Measurements from ENCODE around the gene PAGR1.
"Not testable (repeated sequence)": the region's sequence is repeated elsewhere in the genome, so short reads cannot be mapped to it uniquely, and the experiment has no call there.

Gene PAGR1

GRCh38 chr16:29793153-29793552 lies 22.8 kb upstream of the PAGR1 start:
- not testable (repeated sequence) for DNase-seq

- DNase-seq, result no peak
Observed at GRCh38 chr16:29794231-29794710, 21.7 kb upstream of the PAGR1 start.

GRCh38 chr16:29802416-29802935 lies 13.5 kb upstream of the PAGR1 start:
- no peak for DNase-seq

- DNase-seq, result no peak
Observed at GRCh38 chr16:29804020-29804419, 11.9 kb upstream of the PAGR1 start.

DNA sequence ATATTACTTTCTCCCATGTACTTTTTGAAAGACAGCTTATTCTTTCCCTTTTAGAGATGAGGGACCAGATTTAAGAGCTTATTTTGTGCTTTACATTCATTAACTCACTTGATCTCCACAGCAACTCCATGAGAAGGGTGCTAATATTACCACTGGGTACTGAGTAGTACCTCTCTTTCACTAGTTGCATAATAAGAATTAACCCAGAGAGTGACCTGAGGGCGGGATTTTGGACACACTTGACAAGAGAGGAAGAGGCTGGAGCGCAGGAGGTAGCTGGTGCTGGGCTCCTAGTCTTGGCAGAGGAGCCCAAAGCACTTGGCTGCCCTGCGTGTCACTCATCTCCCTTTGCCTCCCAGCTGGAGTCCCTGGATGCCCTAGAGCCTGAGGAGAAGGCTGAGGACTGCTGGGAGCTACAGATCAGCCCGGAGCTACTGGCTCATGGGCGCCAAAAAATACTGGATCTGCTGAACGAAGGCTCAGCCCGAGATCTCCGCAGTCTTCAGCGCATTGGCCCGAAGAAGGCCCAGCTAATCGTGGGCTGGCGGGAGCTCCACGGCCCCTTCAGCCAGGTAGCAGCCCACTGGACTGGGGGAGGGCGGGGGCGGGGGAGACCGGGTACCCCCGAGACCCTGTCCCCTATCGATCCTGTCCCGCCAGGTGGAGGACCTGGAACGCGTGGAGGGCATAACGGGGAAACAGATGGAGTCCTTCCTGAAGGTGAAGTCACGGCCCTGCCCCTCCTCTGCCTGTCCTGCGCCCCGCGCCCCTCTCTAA lies 11.3 kb upstream of the PAGR1 start:
- DNase-seq, result no peak

DNA sequence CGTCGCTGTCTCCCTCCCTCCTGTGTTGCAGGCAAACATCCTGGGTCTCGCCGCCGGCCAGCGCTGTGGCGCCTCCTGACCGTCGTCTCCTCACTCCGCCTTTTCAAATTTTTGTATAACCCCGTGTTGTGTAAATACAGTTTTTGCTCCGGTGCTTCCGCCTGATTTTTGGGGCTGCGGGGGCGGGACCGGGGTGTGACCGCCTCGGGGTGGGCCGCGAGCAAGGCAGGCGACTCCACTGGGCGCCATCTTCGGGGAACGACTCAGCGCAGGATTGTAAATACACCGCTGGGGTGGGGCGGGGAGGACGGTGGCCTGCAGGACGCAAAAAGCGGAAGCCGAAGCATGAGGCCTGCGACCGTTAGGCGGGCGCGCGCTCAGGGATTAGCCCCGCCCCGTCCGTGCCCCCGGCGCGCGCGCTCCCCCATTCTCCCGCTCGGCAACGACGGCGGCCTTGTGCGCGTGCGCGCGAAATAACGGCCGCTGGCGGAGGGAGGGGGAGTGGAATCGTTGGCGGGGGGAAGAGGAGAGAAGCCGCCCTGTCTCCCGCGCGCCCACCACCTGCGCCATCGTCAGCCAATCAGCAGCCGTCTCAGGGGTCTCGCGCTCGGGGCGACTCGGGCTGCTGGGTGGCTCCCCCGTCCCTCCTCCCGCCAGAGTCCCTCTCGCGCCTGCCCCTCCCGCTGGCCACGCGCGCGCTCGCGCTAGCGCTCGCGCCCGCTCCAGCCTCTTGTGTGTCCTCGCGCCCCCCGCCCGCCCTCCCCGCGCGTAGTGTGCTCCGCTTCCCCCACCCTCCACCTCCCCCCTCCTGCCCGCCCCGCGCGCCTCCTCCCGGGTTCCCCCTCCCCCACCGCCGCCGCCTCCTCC lies 10.5 kb upstream of the PAGR1 start:
- DNase-seq, result peak; percentile 97

DNA sequence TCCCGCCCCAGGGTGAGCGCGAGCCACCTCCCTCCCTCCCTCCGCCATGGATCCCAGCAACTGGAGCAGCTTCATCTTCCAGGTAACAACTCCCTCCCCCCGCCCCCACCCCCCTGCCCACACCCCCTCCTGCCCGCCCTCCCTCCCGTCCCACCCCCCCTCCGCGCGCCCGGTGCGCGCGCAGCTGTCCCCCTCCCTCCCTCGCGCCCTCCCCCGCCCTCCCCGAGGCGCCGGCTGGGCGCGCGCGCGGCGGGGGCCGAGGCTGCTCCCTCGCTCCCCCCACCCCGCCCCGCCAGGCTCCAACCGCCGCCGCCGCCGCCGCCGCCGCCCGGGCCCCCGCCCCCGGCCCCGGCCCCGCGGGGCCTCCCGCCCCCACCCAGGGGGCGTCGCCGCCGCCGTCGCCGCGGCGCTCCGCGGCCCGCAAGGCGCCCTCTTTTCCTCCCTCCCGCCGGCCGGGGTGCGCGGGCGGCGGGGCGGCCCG lies 9.8 kb upstream of the PAGR1 start, which contains the start of gene MAZ:
MAZ (plus strand) TSS at position 431 of the 481 bp plus-strand sequence. CDS start 173 bp downstream, outside the sequence.
- peak; percentile 94 for DNase-seq

- DNase-seq, result peak; percentile 53
Observed at GRCh38 chr16:29806641-29807425, 9.1 kb upstream of the PAGR1 start.

DNA sequence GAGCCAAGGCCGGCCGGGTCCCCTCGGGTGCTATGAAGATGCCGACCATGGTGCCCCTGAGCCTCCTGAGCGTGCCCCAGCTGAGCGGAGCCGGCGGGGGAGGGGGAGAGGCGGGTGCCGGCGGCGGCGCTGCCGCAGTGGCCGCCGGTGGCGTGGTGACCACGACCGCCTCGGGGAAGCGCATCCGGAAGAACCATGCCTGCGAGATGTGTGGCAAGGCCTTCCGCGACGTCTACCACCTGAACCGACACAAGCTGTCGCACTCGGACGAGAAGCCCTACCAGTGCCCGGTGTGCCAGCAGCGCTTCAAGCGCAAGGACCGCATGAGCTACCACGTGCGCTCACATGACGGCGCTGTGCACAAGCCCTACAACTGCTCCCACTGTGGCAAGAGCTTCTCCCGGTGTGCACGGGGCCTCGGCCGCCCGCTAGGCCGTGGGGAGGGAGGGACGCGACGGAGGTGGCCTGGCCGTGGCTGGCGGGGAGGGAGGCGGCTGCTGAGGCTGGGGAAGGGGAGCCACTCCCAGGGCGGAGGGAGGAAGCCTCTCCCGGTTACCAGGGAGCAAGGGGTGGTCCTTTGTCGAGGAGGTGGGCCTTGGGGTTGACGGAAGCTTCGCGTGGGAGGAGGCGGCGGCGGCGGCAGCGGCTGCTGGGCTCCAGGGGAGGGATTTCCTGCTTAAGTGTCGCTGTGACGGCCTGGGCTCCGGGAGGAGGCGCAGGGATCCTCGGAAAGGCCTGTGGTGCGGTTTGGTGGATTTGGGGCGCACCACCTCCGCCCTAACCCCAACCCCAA lies 8.3 kb upstream of the PAGR1 start:
- peak; percentile 90 for DNase-seq

- DNase-seq, result no peak
Observed at GRCh38 chr16:29808219-29808900, 7.6 kb upstream of the PAGR1 start.

GRCh38 chr16:29809031-29809747 lies 6.8 kb upstream of the PAGR1 start:
- no peak for DNase-seq

DNA sequence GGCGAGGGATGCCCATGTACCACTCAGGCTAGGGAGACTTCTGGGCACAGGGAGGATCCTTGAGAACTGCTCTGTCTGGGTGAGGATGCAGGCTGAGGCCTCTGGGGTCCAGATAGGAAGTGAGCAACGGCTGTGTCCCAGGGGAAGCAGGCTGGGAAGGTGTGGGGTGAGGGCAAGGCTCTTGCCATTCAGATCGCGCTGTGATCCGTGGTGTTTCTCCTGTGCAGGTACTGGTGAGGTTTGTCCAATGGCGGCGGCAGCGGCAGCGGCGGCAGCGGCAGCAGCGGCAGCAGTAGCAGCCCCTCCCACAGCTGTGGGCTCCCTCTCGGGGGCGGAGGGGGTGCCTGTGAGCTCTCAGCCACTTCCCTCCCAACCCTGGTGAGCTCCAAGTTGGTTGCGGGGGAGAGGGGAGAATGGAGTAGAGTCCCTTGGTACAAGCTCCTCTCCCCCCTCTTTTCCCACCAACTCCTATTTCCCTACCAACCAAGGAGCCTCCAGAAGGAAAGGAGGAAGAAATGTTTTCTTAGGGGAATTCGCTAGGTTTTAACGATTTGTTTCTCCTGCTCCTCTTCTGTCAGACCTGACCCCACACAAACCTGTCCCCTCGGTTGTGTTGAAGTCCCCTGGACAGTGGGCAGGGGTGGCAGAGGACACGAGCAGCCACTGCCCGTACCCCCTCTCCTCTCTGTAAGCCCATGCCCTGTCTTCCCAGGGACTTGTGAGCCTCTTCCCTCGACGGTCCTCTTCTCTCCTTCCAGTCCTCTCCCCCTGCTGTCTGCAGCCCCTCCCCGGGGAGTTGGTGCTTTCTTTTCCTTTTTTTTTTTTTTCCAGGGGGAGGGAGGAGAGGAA lies 5.9 kb upstream of the PAGR1 start:
- DNase-seq, result no peak

DNA sequence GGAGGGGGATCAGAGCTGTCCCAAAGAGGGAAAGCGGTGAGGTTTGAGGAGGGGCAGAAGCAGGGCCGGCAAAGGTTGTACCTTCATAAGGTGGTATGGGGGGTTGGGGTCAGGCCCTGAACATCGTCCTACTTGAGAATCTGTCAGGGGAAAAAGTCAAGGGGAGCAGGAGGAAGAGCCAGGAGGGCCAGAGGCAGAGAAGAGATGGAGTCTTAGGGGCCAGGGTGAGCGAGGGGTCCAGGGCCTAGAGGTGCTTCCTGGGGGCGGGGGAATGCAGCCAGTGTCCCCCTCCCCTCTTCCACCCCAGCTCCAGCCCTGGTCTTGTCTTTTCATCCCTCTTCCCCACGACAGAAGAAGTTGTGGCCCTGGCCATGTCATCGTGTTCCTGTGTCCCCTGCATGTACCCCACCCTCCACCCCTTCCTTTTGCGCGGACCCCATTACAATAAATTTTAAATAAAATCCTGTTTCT lies 5.2 kb upstream of the PAGR1 start:
- no peak for DNase-seq

- DNase-seq, result peak; percentile 97
Observed at GRCh38 chr16:29811170-29811895, 4.6 kb upstream of the PAGR1 start.

DNA sequence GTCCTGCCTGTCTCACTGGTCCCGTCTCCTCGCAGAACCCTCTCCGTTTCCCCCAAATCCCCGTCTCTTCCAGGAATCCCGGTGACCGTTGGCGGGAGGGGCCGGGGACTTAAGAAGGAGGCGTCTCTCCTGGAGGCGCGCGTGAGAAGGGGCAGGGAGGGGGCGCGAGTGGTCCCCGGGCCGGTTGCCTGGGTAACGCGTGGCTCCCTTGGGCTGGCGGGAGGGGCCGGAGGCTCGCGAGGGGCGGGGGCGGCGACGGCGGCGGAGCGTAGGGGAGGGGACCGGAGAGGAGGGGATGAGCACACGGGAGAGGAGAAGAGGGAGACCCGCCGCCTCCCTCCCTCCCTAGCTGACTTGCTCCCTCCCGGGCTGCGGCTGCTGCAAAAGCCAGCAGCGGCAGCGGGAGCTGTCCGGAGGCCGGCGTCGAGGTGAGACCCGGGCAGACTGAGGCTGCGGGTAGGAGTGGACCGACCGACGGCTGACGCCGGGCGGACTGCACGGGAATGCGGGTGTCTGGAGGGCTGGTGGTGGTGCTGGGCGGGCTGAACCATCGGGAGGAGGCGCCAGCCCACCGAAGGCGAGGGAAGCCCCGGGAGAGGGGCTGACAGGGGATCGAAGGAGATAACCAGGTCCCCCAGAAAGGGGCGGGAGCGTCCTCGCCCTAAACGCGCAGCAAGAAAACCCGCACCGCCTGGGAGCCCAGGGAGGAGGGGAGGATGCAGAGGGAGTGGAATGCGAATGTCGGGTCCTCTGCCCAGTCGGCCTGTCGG lies 3.9 kb upstream of the PAGR1 start, which contains the start of gene PRRT2:
PRRT2 (plus strand) TSS at position 298 of the 770 bp plus-strand sequence. CDS start 862 bp downstream, outside the sequence.
- peak; percentile 52 for DNase-seq

- DNase-seq, result no peak
Observed at GRCh38 chr16:29812754-29813643, 3.0 kb upstream of the PAGR1 start.

Data from fibroblast of upper back skin (primary cell).